ENCODE measurements around the gene QSOX2.

GRCh38 chr9:136187683-136188586 is 57.7 kb downstream of the QSOX2 start:
- TF ChIP-seq POLR2A (IDR thresholded peaks at IDR 0.05; ENCODE audit: low read length) (no peak), GATA1 (IDR thresholded peaks at IDR 0.05; ENCODE audit: low read depth, low read length) (no peak)
